ENCODE results near the gene AUTS2. TPM values are rescaled to one million over a fixed set of nuclear protein-coding genes. Genes with fewer than 3 reads are reported as not detected.

The AUTS2 gene
- total and polyA plus RNA-seq, 10 of the 15 experiments (the other 5 are each of a cell fraction or from before 2014, with no cell fraction given): 6.4 to 55.6 (median 21.6) TPM

- BruUV-seq (replicated peaks): no TSS peak
- ChIA-PET RAD21 (ENCODE audit: unreplicated experiment) (no interaction called here), POLR2A (no interaction called here), CTCF (interaction anchor here (1.3 to 2.5 kb wide), 2 partner anchors 24 to 94 kb away, joined by 6 to 8 read pairs; no protein-coding TSS in a partner anchor), SMC1A (ENCODE audit: uncharacterized antibody, unreplicated experiment) (interaction anchor here (0.6 to 1.9 kb wide), 4 partner anchors 9 to 50 kb away, joined by 3 to 6 read pairs (median 4); no protein-coding TSS in a partner anchor)
- no peak for DNase-seq (ENCODE audit: low read depth, low spot score)
- in situ Hi-C loops (cut with MboI): no loop called here
- no peak for FAIRE-seq
- no peak overlapping the region for H3K27ac ChIP-seq (ENCODE audit: control insufficient read depth, insufficient read depth)
- TF ChIP-seq EED (IDR thresholded peaks at IDR 0.05; ENCODE audit: low read depth): no peak
- TF ChIP-seq SUPT20H (IDR thresholded peaks at IDR 0.05; ENCODE audit: borderline replicate concordance, control insufficient read depth, low read depth, low read length): no peak
- TF ChIP-seq ATF2 (IDR thresholded peaks at IDR 0.05; ENCODE audit: low read length): no peak
- no peak for TF ChIP-seq SMARCA5 (IDR thresholded peaks at IDR 0.05)
- TF ChIP-seq ESRRA (IDR thresholded peaks at IDR 0.05; ENCODE audit: low read length): no peak
- TF ChIP-seq ZSCAN29 (IDR thresholded peaks at IDR 0.05): no peak
- no peak for TF ChIP-seq SPI1 (IDR thresholded peaks at IDR 0.05; ENCODE audit: borderline replicate concordance, insufficient read depth, low read depth, low read length)
- TF ChIP-seq RUNX3 (IDR thresholded peaks at IDR 0.05; ENCODE audit: low read length): no peak
- TF ChIP-seq STAT3 (IDR thresholded peaks at IDR 0.05; ENCODE audit: low read depth, low read length): no peak
- no peak for TF ChIP-seq ZNF687 (IDR thresholded peaks at IDR 0.05)
- no peak for TF ChIP-seq ZNF622 (IDR thresholded peaks at IDR 0.05)
- TF ChIP-seq NRF1 (conservative IDR thresholded peaks at IDR 0.05; ENCODE audit: low read depth, low read length): no peak
- no peak for TF ChIP-seq NR2C1 (IDR thresholded peaks at IDR 0.05)
- TF ChIP-seq MYC (IDR thresholded peaks at IDR 0.05; ENCODE audit: insufficient read depth, insufficient read length, insufficient replicate concordance, low read length, severe bottlenecking): no peak
- H3K79me2 ChIP-seq (ENCODE audit: control insufficient read depth, insufficient read depth, low read length): no peaks in the 10 kb centered on the region
- H3K27me3 ChIP-seq (replicated peaks in 1 of 2; ENCODE audit: control insufficient read depth in 2 of 2, insufficient read depth in 2 of 2, low read length in 1 of 2): no peaks in the 10 kb centered on the region
- no peaks in the 10 kb centered on the region for H4K20me1 ChIP-seq (ENCODE audit: control insufficient read depth, insufficient read depth)
- no peaks in the 10 kb centered on the region for H3K4me1 ChIP-seq (ENCODE audit: control insufficient read depth, insufficient read depth, low read length)
- H3K9ac ChIP-seq (ENCODE audit: control insufficient read depth, insufficient read depth, low read length): no peak overlapping the region
- 26% methylated on average over 4 of the region's 4 CpGs for WGBS (ENCODE audit: insufficient coverage, insufficient replicate concordance, low lambda C conversion rate, missing lambda C conversion rate)
- no peak overlapping the region for H3K4me2 ChIP-seq (ENCODE audit: control insufficient read depth, insufficient read depth)
- no peak overlapping the region for H3K4me3 ChIP-seq
- no peaks in the 10 kb centered on the region for H3K9me3 ChIP-seq (replicated peaks; ENCODE audit: control insufficient read depth, insufficient read depth, low read length)
- H2AFZ ChIP-seq (ENCODE audit: control insufficient read depth, low read depth, low read length): no peak overlapping the region
- no peaks in the 10 kb centered on the region for H3K36me3 ChIP-seq (ENCODE audit: control insufficient read depth in 2 of 2, insufficient read depth in 2 of 2, low read length in 1 of 2)
- no peak for ATAC-seq
- intact Hi-C loops (cut with micrococcal nuclease; ENCODE audit: unreplicated experiment): no loop called here
These were observed 538.9 kb downstream of the AUTS2 start for GRCh38 chr7:70137126-70137525.

Measured in GM12878 (cell line).